ENCODE data around the gene TTLL11. TPM values are rescaled to one million over a fixed set of nuclear protein-coding genes. Genes with fewer than 3 reads are reported as not detected.

The TTLL11 gene
- total RNA-seq, 4 donors from 2014 or later: 3.2 to 11.8 (median 9.0) TPM

- DNase-seq: no peak
- WGBS, 2 donors: 72 to 78% methylated on average over 13 of the region's 13 CpGs
- H3K27me3 ChIP-seq: no peaks in the 10 kb centered on the region
Measured at GRCh38 chr9:121876658-121877271, 216.3 kb downstream of the TTLL11 start.

GRCh38 chr9:121876255-121876654 lies 216.9 kb downstream of the TTLL11 start:
- no peak for DNase-seq
- intact Hi-C loops (cut with DNase I): no loop called here
- H3K4me1 ChIP-seq: no peaks in the 10 kb centered on the region
- no peak overlapping the region for H3K27ac ChIP-seq
- no peaks in the 10 kb centered on the region for H3K9me3 ChIP-seq
- no peaks in the 10 kb centered on the region for H3K27me3 ChIP-seq
- no peak overlapping the region for H3K4me3 ChIP-seq
- no peaks in the 10 kb centered on the region for H3K36me3 ChIP-seq
- WGBS, 2 donors: 82 to 89% methylated on average over 1 to 2 of the region's 2 CpGs
- TF ChIP-seq CTCF (IDR thresholded peaks at IDR 0.05) (no peak), POLR2A (IDR thresholded peaks at IDR 0.05) (no peak)

More at GRCh38 chr9:121876658-121877271, 216.3 kb downstream of the TTLL11 start:
- Histone ChIP-seq H3K4me3 (no peak overlapping the region), H3K4me1 (no peaks in the 10 kb centered on the region), H3K9me3 (no peaks in the 10 kb centered on the region), H3K36me3 (no peaks in the 10 kb centered on the region), H3K27ac (no peak overlapping the region)
- intact Hi-C loops (cut with DNase I): no loop called here
- TF ChIP-seq CTCF (IDR thresholded peaks at IDR 0.05) (no peak), POLR2A (IDR thresholded peaks at IDR 0.05) (no peak)

- no peaks in the 10 kb centered on the region for H3K4me1 ChIP-seq
- TF ChIP-seq POLR2A (IDR thresholded peaks at IDR 0.05) (no peak), CTCF (IDR thresholded peaks at IDR 0.05) (no peak)
- no peak overlapping the region for H3K4me3 ChIP-seq
- peaks cover 0 to 11% (median 0%) of the 10 kb centered on the region in 3 donors for H3K36me3 ChIP-seq
- WGBS, 2 donors: 94 to 95% methylated on average over 6 of the region's 6 CpGs
- no peaks in the 10 kb centered on the region for H3K9me3 ChIP-seq
- intact Hi-C loops (cut with DNase I): no loop called here
- no peaks in the 10 kb centered on the region for H3K27me3 ChIP-seq
- DNase-seq: no peak
- H3K27ac ChIP-seq: no peak overlapping the region
Measured at GRCh38 chr9:121874524-121874923, 218.6 kb downstream of the TTLL11 start.

GRCh38 chr9:121871431-121872025 lies 221.6 kb downstream of the TTLL11 start:
- intact Hi-C loops (cut with DNase I): no loop called here
- no peak for DNase-seq
- H3K36me3 ChIP-seq: peaks cover 0 to 11% (median 0%) of the 10 kb centered on the region in 3 donors
- no peaks in the 10 kb centered on the region for H3K9me3 ChIP-seq
- H3K27me3 ChIP-seq: no peaks in the 10 kb centered on the region
- no peak overlapping the region for H3K27ac ChIP-seq
- 67 to 74% methylated on average over 8 of the region's 8 CpGs for WGBS, 2 donors
- TF ChIP-seq POLR2A (IDR thresholded peaks at IDR 0.05): no peak
- TF ChIP-seq CTCF (IDR thresholded peaks at IDR 0.05): no peak
- H3K4me1 ChIP-seq: no peaks in the 10 kb centered on the region
- H3K4me3 ChIP-seq: no peak overlapping the region

- Histone ChIP-seq H3K4me1 (no peaks in the 10 kb centered on the region), H3K4me3 (no peak overlapping the region), H3K9me3 (no peaks in the 10 kb centered on the region), H3K27me3 (no peaks in the 10 kb centered on the region), H3K27ac (no peak overlapping the region), H3K36me3 (peaks cover 0 to 11% (median 0%) of the 10 kb centered on the region in 3 donors)
- TF ChIP-seq POLR2A (IDR thresholded peaks at IDR 0.05): no peak
- TF ChIP-seq CTCF (IDR thresholded peaks at IDR 0.05): no peak
- DNase-seq: no peak
- 94 to 98% methylated on average over 7 to 10 of the region's 10 CpGs for WGBS, 2 donors
- intact Hi-C loops (cut with DNase I): no loop called here
Measured at GRCh38 chr9:121870271-121870670, 222.8 kb downstream of the TTLL11 start.
